HPDE6-E6E7 (cell line): Measurements from ENCODE around the gene FGF5.

Experiments
- DNase-seq: peaks from one replicate; pipeline ENCODE4 v3.0.0; 2011; ENCODE audit warnings: missing footprints; ENCODE audit errors: extremely low spot score

Gene FGF5

GRCh38 chr4:80336582-80336981 is 70.1 kb downstream of the FGF5 start:
- DNase-seq, result peak; percentile 58

GRCh38 chr4:80340036-80340435 is 73.6 kb downstream of the FGF5 start:
- DNase-seq, result no peak
